Endothelial cell of umbilical vein (primary cell): ENCODE data around the gene SMIM3. TPM values are rescaled to one million over a fixed set of nuclear protein-coding genes. Genes with fewer than 3 reads are reported as not detected.

Experiments used
- BruUV-seq: library from RNA; stranded (reverse); fragments of 400-500 nt; replicated peaks from 2 replicates; lab custom pipeline; 2021; lab: Mats Ljungman, UMichigan
- CTCF ChIA-PET: fragments of 300-600, 350-600 bp; sonication (Branson Sonifier 250); formaldehyde crosslinking; loops from one replicate; lab custom pipeline; 2021; ENCODE audit warnings: antibody characterized with exemption, inconsistent platforms; lab: Charles Lee
- POLR2A ChIA-PET: fragments of 300-600, 350-600 bp; sonication (Branson Sonifier 250); formaldehyde crosslinking; loops from one replicate; lab custom pipeline; 2021; ENCODE audit warnings: antibody characterized with exemption, inconsistent platforms; lab: Charles Lee
- DNase-seq: peaks from one replicate; pipeline ENCODE4 v3.0.0-alpha.2; 2011; ENCODE audit warnings: low read depth, low spot score
- FAIRE-seq: peaks from 2 replicates; lab custom pipeline; 2011; peaks lifted over from hg19 to GRCh38; lab: Jason Lieb, UNC
- H2AFZ ChIP-seq: 2 replicates; pipeline ENCODE4 v1.6.0; 2012; ENCODE audit warnings: low read depth, low read length, control low read depth, inconsistent platforms
- H3K27ac ChIP-seq: 2 replicates; pipeline ENCODE4 v1.5.1; 2011; ENCODE audit warnings: low read depth, mild to moderate bottlenecking, control low read depth, low read length, moderate library complexity; ENCODE audit not compliant: insufficient read depth
- H3K27me3 ChIP-seq, 2 experiments: 2 replicates each; pipeline versions ENCODE4 v1.6.0 to v1.6.1; 2011; ENCODE audit warnings: low read length in 2 of 2, mixed read lengths in 1 of 2; ENCODE audit not compliant: control insufficient read depth in 2 of 2, insufficient read depth in 2 of 2
- H3K36me3 ChIP-seq, 2 experiments: 2 replicates in 1 of 2; 3 replicates in 1 of 2; pipeline ENCODE4 v1.5.1; 2011; ENCODE audit warnings: low read length in 2 of 2, mild to moderate bottlenecking in 1 of 2, moderate library complexity in 1 of 2; ENCODE audit not compliant: control insufficient read depth in 2 of 2, insufficient read depth in 2 of 2; ENCODE audit errors: extremely low read depth in 1 of 2
- H3K4me1 ChIP-seq: 3 replicates; pipeline ENCODE4 v1.5.1; 2011; ENCODE audit warnings: mild to moderate bottlenecking, low read length; ENCODE audit not compliant: control insufficient read depth, insufficient read depth; ENCODE audit errors: extremely low read depth
- H3K4me2 ChIP-seq: 2 replicates; pipeline ENCODE4 v1.6.1; 2011; ENCODE audit warnings: low read length, control low read depth, mixed read lengths; ENCODE audit not compliant: insufficient read depth
- H3K4me3 ChIP-seq, 3 experiments: fragments of 200-600 bp in 1 of 3; sonication (generic), shearing (Covaris generic) in 1 of 3; replicated peaks in 1 of 3; 2 replicates each; pipeline ENCODE4 v1.5.1; 2011 to 2016; ENCODE audit warnings: control low read depth in 3 of 3, low read length in 3 of 3, mild to moderate bottlenecking in 2 of 3, inconsistent platforms in 1 of 3, low read depth in 1 of 3, moderate library complexity in 1 of 3; ENCODE audit not compliant: insufficient read depth in 1 of 3
- H3K79me2 ChIP-seq: 2 replicates; pipeline ENCODE4 v1.6.0; 2012; ENCODE audit warnings: low read length, inconsistent platforms; ENCODE audit not compliant: control insufficient read depth, insufficient read depth
- H3K9ac ChIP-seq: replicated peaks from 2 replicates; pipeline ENCODE3; 2011; ENCODE audit warnings: low read length, control low read depth; ENCODE audit not compliant: insufficient read depth; ENCODE audit errors: extremely low read depth
- H3K9me1 ChIP-seq: replicated peaks from 3 replicates; pipeline ENCODE4 v1.6.0; 2011; ENCODE audit warnings: mild to moderate bottlenecking, low read length; ENCODE audit not compliant: control insufficient read depth, insufficient read depth; ENCODE audit errors: extremely low read depth
- H3K9me3 ChIP-seq: replicated peaks from 2 replicates; pipeline ENCODE4 v1.5.1; 2012; ENCODE audit warnings: low read length, inconsistent platforms; ENCODE audit not compliant: control insufficient read depth, insufficient read depth
- H4K20me1 ChIP-seq: replicated peaks from 2 replicates; pipeline ENCODE3; 2011; ENCODE audit warnings: mild to moderate bottlenecking, low read length; ENCODE audit not compliant: control insufficient read depth, insufficient read depth; ENCODE audit errors: extremely low read depth
- EZH2 ChIP-seq: IDR thresholded peaks from 2 replicates; pipeline ENCODE4 v1.6.1; 2012; ENCODE audit warnings: borderline replicate concordance, low read depth, mild to moderate bottlenecking, moderate library complexity, low read length, inconsistent platforms; ENCODE audit not compliant: severe bottlenecking
- FOS ChIP-seq: IDR thresholded peaks from 2 replicates; pipeline ENCODE4 v1.6.1; 2011; ENCODE audit warnings: mild to moderate bottlenecking, low read length, moderate library complexity, borderline replicate concordance; ENCODE audit not compliant: insufficient read depth
- GATA2 ChIP-seq: IDR thresholded peaks from 2 replicates; pipeline ENCODE4 v1.7.0; 2011; ENCODE audit warnings: low read depth, mild to moderate bottlenecking, moderate library complexity, mixed read lengths, low read length; ENCODE audit not compliant: insufficient read length, insufficient read depth
- JUN ChIP-seq: IDR thresholded peaks from 2 replicates; pipeline ENCODE4 v1.6.1; 2011; ENCODE audit warnings: borderline replicate concordance, low read depth; ENCODE audit not compliant: insufficient read length, insufficient read depth
- MYC ChIP-seq: IDR thresholded peaks from one replicate; pipeline ENCODE4 v1.6.1; 2011; ENCODE audit warnings: mild to moderate bottlenecking, low read depth, low read length
- POLR2A ChIP-seq: IDR thresholded peaks from 2 replicates; pipeline ENCODE4 v1.6.1; 2012; ENCODE audit warnings: low read depth, mild to moderate bottlenecking, control low read depth, low read length
- POLR2AphosphoS5 ChIP-seq: IDR thresholded peaks from 2 replicates; pipeline ENCODE4 v1.6.1; 2012; ENCODE audit warnings: low read depth, mild to moderate bottlenecking, control low read depth, low read length, moderate library complexity; ENCODE audit not compliant: insufficient read depth
- dilution Hi-C: fragments of 300-500 bp; cut with MboI; formaldehyde crosslinking; loops from one replicate; pipeline ENCODE4 v1.15.0; 2019; ENCODE audit warnings: low sequenced_read_pairs; ENCODE audit not compliant: extremely low pct_ligation_motif_present
- intact Hi-C: fragments of 100-400 bp; cut with micrococcal nuclease; formaldehyde crosslinking; loops from one replicate; pipeline ENCODE4 v1.10.0; 2022
- polyA plus RNA-seq, 4 experiments: library from polyadenylated mRNA; depleted of rRNA in 3 of 4; stranded (reverse) in 3 of 4; unstranded in 1 of 4; fragments of >200 nt; gene quantifications; 2 replicates each; pipeline versions ENCODE4 v1.2.1 to v1.2.3, GENCODE V29; 2011 to 2012; ENCODE audit warnings: missing spikeins in 1 of 4
- total RNA-seq: library from RNA; stranded (reverse); gene quantifications from 2 replicates; pipeline ENCODE4 v1.2.3, GENCODE V29; 2021
- TF ChIP-seq, protein P1 (sequence below), 2 donors: IDR thresholded peaks; 1 replicate in 1 of 2; 2 replicates in 1 of 2; pipeline ENCODE4 v1.5.1; 2011; ENCODE audit warnings: low read length in 2 of 2, mild to moderate bottlenecking in 2 of 2, moderate library complexity in 2 of 2, control low read depth in 1 of 2, inconsistent platforms in 1 of 2, low read depth in 1 of 2; ENCODE audit not compliant: insufficient read depth in 1 of 2; ENCODE audit errors: extremely low read depth in 1 of 2
- TF ChIP-seq, protein P2 (sequence below): IDR thresholded peaks from 2 replicates; pipeline ENCODE4 v1.6.1; 2011; ENCODE audit not compliant: insufficient read depth, insufficient read length

SMIM3 gene
- total and polyA plus RNA-seq, 2 donors (not counting 3 experiments of a cell fraction or from before 2014, with no cell fraction given): 1.0 to 2.0 TPM

DNA sequence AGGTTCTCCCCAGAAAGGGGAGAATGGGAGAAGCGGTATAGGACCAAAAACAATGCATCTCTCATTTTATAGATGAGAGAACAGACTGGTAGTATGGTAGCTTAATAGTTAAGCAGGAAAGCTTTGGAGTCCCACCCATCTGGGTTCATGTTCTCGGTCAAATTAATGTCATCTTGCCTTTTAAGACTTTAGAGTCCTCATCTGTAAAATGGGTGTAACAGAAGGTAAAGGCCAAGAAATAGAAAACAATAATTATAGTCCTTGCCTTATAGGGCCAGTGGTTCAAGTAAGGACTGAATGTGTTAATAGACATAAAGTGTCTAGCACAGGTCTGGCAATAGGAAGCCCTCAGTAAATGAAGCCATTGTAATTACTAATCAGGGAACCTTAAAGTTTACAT is 16.4 kb downstream of the SMIM3 start:
- peaks cover 6% of the 10 kb centered on the region for H3K4me1 ChIP-seq
- ChIA-PET CTCF (no interaction called here), POLR2A (no interaction called here)
- no peaks in the 10 kb centered on the region for H4K20me1 ChIP-seq
- H3K4me3 ChIP-seq: no peak overlapping the region
- TF ChIP-seq JUN (no peak), FOS (no peak), GATA2 (no peak)
- TF ChIP-seq, protein P1, sequence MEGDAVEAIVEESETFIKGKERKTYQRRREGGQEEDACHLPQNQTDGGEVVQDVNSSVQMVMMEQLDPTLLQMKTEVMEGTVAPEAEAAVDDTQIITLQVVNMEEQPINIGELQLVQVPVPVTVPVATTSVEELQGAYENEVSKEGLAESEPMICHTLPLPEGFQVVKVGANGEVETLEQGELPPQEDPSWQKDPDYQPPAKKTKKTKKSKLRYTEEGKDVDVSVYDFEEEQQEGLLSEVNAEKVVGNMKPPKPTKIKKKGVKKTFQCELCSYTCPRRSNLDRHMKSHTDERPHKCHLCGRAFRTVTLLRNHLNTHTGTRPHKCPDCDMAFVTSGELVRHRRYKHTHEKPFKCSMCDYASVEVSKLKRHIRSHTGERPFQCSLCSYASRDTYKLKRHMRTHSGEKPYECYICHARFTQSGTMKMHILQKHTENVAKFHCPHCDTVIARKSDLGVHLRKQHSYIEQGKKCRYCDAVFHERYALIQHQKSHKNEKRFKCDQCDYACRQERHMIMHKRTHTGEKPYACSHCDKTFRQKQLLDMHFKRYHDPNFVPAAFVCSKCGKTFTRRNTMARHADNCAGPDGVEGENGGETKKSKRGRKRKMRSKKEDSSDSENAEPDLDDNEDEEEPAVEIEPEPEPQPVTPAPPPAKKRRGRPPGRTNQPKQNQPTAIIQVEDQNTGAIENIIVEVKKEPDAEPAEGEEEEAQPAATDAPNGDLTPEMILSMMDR (IDR thresholded peaks at IDR 0.05; ENCODE audit: extremely low read depth in 1 of 2, insufficient read depth in 1 of 2, low read depth in 1 of 2, low read length in 2 of 2): no peak
- H3K27ac ChIP-seq: no peak overlapping the region
- no peaks in the 10 kb centered on the region for H3K9me3 ChIP-seq
- dilution Hi-C loops (no loop called here), intact Hi-C loops (no loop called here)
- DNase-seq (no peak), FAIRE-seq (no peak)
- no peak overlapping the region for H2AFZ ChIP-seq
- H3K79me2 ChIP-seq: no peaks in the 10 kb centered on the region
- no peaks in the 10 kb centered on the region for H3K9me1 ChIP-seq
- H3K4me2 ChIP-seq: no peak overlapping the region
- no peaks in the 10 kb centered on the region for H3K36me3 ChIP-seq
- H3K27me3 ChIP-seq: peaks cover 13 to 16% of the 10 kb centered on the region in 2 experiments
- no TSS peak for BruUV-seq
- H3K9ac ChIP-seq: no peak overlapping the region

DNA sequence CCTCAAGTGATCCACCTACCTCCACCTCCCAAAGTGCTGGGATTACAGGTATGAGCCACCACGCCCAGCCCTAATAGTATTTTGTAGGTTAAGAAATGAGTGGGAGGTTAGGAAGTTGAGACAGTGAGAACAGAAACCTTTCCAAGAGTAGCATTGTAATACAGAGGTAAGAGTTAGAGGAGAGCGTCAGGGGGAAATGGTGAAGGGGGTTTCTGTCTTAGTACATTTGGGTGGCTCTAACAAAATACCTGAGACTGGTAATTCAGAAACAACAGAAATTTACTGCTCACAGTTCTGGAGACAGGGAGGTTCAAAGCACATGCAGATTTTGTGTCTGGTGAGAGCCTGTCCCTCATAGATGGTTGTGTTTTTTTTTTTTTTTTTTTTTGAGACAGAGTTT is 18.8 kb downstream of the SMIM3 start:
- DNase-seq (no peak), FAIRE-seq (no peak)
- no peaks in the 10 kb centered on the region for H4K20me1 ChIP-seq
- H3K9me1 ChIP-seq: no peaks in the 10 kb centered on the region
- BruUV-seq: no TSS peak
- H3K9me3 ChIP-seq: no peaks in the 10 kb centered on the region
- dilution Hi-C loops: no loop called here
- CTCF ChIA-PET: no interaction called here
- no peak overlapping the region for H2AFZ ChIP-seq
- H3K9ac ChIP-seq: no peak overlapping the region
- intact Hi-C loops: no loop called here
- no peaks in the 10 kb centered on the region for H3K4me1 ChIP-seq
- POLR2A ChIA-PET: no interaction called here
- no peak overlapping the region for H3K4me2 ChIP-seq
- H3K79me2 ChIP-seq: no peaks in the 10 kb centered on the region
- H3K27me3 ChIP-seq: peaks cover 13 to 27% of the 10 kb centered on the region in 2 experiments
- no peaks in the 10 kb centered on the region for H3K36me3 ChIP-seq
- H3K27ac ChIP-seq: no peak overlapping the region
- H3K4me3 ChIP-seq: no peak overlapping the region
- TF ChIP-seq GATA2: no peak
- no peak for TF ChIP-seq MYC
- TF ChIP-seq, protein P2, sequence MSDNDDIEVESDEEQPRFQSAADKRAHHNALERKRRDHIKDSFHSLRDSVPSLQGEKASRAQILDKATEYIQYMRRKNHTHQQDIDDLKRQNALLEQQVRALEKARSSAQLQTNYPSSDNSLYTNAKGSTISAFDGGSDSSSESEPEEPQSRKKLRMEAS: no peak
- no peak for TF ChIP-seq POLR2AphosphoS5
- no peak for TF ChIP-seq POLR2A
- TF ChIP-seq, protein P1 (IDR thresholded peaks at IDR 0.05; ENCODE audit: extremely low read depth in 1 of 2, insufficient read depth in 1 of 2, low read depth in 1 of 2, low read length in 2 of 2): no peak
- no peak for TF ChIP-seq EZH2
- TF ChIP-seq FOS: no peak
- no peak for TF ChIP-seq JUN
